ENCODE data around the gene FAM204A.
A peak's percentile ranks its signal among the peaks of the same experiment; 100 is the strongest.

The FAM204A gene

GRCh38 chr10:118276727-118277126 is 65.4 kb downstream of the FAM204A start:
- no peak for DNase-seq

- DNase-seq = no peak
Measured at GRCh38 chr10:118276204-118276603, 65.9 kb downstream of the FAM204A start.

GRCh38 chr10:118273662-118274061 is 68.5 kb downstream of the FAM204A start:
- DNase-seq = no peak

GRCh38 chr10:118272767-118273166 is 69.4 kb downstream of the FAM204A start:
- DNase-seq = no peak

GRCh38 chr10:118272149-118272721 is 69.9 kb downstream of the FAM204A start:
- DNase-seq = peak; percentile 12

GRCh38 chr10:118271671-118272070 is 70.5 kb downstream of the FAM204A start:
- no peak for DNase-seq

- DNase-seq = peak; percentile 64
Measured at GRCh38 chr10:118266098-118266748, 75.9 kb downstream of the FAM204A start.

GRCh38 chr10:118264838-118265470 is 77.2 kb downstream of the FAM204A start:
- DNase-seq = no peak

- no peak for DNase-seq
Measured at GRCh38 chr10:118264252-118264651, 77.9 kb downstream of the FAM204A start.

GRCh38 chr10:118262538-118262937 is 79.6 kb downstream of the FAM204A start:
- no peak for DNase-seq

GRCh38 chr10:118259288-118259906 is 82.7 kb downstream of the FAM204A start:
- DNase-seq = peak; percentile 80

- DNase-seq = no peak
Measured at GRCh38 chr10:118258285-118258684, 83.8 kb downstream of the FAM204A start.

GRCh38 chr10:118256825-118257570 is 85.1 kb downstream of the FAM204A start:
- DNase-seq = peak; percentile 61

- no peak for DNase-seq
Measured at GRCh38 chr10:118256209-118256608, 85.9 kb downstream of the FAM204A start.

- no peak for DNase-seq
Measured at GRCh38 chr10:118255355-118255754, 86.8 kb downstream of the FAM204A start.

GRCh38 chr10:118254654-118255053 is 87.5 kb downstream of the FAM204A start:
- no peak for DNase-seq

- no peak for DNase-seq
Measured at GRCh38 chr10:118253397-118253796, 88.7 kb downstream of the FAM204A start.

- no peak for DNase-seq
Measured at GRCh38 chr10:118251791-118252190, 90.3 kb downstream of the FAM204A start.

GRCh38 chr10:118249714-118250113 is 92.4 kb downstream of the FAM204A start:
- DNase-seq = no peak
